Measurements from ENCODE around the gene FER1L5. TPM values are rescaled to one million over a fixed set of nuclear protein-coding genes. Genes with fewer than 3 reads are reported as not detected.

The FER1L5 gene
- total RNA-seq, 4 donors from 2014 or later, result not detected

DNA sequence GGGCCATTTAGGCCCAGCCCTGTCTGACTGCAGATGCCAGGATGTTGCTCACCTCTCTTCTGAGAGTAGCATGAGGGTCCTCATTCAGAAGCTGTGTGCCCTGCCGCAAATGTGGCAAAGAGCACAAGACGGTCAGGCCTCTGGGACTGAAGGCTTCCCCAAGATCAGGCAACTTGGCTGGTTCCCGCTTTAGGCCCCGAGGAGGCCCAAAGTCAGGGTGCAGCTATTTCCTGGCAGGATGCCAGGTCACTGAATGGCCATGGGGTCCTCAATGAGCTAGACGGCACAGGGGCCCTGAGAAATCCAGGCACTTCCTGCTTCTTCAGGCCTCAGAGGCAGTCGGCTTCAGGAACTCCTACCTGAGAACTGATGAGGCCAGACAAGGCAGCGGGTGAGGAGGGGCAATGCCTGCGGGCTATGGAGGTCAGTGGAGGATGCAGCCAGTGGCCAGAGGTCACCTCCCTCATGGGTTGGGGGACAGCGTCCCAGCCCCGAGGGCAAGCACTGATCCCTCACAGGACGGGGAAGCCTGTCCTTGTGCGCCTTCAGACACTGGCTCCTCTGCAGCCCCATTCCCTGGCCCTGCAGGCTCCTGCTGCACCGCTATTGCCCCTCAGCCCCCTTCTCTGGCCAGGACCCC lies 52.4 kb downstream of the FER1L5 start:
- TF ChIP-seq, protein P1, sequence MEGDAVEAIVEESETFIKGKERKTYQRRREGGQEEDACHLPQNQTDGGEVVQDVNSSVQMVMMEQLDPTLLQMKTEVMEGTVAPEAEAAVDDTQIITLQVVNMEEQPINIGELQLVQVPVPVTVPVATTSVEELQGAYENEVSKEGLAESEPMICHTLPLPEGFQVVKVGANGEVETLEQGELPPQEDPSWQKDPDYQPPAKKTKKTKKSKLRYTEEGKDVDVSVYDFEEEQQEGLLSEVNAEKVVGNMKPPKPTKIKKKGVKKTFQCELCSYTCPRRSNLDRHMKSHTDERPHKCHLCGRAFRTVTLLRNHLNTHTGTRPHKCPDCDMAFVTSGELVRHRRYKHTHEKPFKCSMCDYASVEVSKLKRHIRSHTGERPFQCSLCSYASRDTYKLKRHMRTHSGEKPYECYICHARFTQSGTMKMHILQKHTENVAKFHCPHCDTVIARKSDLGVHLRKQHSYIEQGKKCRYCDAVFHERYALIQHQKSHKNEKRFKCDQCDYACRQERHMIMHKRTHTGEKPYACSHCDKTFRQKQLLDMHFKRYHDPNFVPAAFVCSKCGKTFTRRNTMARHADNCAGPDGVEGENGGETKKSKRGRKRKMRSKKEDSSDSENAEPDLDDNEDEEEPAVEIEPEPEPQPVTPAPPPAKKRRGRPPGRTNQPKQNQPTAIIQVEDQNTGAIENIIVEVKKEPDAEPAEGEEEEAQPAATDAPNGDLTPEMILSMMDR (IDR thresholded peaks at IDR 0.05; ENCODE audit: low read depth), result no peak

DNA sequence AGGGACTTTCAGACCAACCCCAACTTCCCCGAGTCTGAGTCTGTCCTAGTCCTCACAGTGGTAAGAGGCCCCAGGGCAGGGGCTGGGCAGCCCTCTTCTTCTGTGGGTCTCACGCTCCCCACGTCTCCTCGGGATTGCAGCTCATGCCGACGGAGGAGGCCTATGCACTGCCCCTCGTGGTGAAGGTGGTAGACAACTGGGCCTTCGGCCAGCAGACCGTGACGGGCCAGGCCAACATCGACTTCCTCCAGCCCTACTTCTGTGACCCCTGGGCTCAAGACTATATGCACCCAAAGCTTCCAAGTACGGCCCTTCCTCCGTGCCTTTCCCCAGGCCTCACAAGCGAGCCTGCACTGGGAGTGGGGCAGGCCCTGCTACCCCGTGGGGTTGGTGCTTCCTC lies 53.0 kb downstream of the FER1L5 start:
- TF ChIP-seq, protein P1 (IDR thresholded peaks at IDR 0.05; ENCODE audit: low read depth), result no peak

GRCh38 chr2:96697476-96697875 lies 54.9 kb downstream of the FER1L5 start:
- TF ChIP-seq, protein P1 (IDR thresholded peaks at IDR 0.05; ENCODE audit: low read depth), result no peak

- TF ChIP-seq, protein P1 (IDR thresholded peaks at IDR 0.05; ENCODE audit: low read depth), result no peak
Measured at GRCh38 chr2:96698221-96698861, 55.8 kb downstream of the FER1L5 start.

DNA sequence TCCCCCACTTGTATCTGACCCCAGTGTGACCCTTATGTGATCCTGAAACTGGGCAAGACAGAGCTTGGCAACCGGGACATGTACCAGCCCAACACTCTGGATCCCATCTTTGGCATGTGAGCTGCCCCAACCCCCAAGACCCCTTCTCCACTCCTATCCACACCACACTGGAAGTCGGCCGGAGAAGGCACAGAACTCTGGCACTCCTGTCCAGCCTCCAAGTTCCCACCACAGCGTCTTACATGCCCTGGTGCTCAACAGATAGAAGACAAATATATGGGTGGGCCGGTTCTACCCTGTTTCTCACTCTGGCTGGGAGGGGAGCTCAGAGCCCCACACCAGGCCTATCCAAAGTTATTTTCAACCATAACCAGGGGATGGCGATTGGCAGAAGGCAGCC lies 56.5 kb downstream of the FER1L5 start:
- TF ChIP-seq, protein P1 (IDR thresholded peaks at IDR 0.05; ENCODE audit: low read depth), result no peak

- TF ChIP-seq, protein P1 (IDR thresholded peaks at IDR 0.05; ENCODE audit: low read depth), result no peak
Measured at GRCh38 chr2:96699621-96700020, 57.1 kb downstream of the FER1L5 start.

DNA sequence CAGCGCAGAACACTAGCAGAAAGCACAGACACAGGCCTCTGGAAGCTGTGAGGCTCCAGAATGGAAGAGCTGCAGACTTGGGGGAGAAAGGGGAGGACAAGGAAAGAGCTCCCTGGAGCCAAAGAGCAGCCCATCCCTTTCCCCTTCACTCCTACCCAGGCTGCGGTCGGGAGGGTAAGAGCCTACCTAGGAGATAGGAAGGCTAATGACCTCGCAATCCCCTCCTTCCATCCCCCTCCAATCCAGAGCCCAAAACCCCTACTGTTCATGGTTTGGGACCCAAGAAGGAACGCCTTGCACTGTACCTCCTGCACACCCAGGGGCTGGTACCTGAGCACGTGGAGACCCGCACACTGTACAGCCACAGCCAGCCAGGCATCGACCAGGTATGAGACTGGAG lies 57.5 kb downstream of the FER1L5 start:
- TF ChIP-seq, protein P1 (IDR thresholded peaks at IDR 0.05; ENCODE audit: low read depth), result no peak
